COLO668 (cell line): Measurements from ENCODE around the gene WDR5.

Experiments used
- DNase-seq: peaks from one replicate; lab custom pipeline; 2025; ENCODE audit not compliant: unreplicated experiment; lab: John Stamatoyannopoulos, UW

Gene WDR5

GRCh38 chr9:134131471-134132207 lies 4.2 kb upstream of the WDR5 start:
- DNase-seq: no peak

GRCh38 chr9:134132208-134132870 lies 3.5 kb upstream of the WDR5 start:
- DNase-seq: no peak

- no peak for DNase-seq
These were observed 936 bp upstream of the WDR5 start for GRCh38 chr9:134134949-134135342.

DNA sequence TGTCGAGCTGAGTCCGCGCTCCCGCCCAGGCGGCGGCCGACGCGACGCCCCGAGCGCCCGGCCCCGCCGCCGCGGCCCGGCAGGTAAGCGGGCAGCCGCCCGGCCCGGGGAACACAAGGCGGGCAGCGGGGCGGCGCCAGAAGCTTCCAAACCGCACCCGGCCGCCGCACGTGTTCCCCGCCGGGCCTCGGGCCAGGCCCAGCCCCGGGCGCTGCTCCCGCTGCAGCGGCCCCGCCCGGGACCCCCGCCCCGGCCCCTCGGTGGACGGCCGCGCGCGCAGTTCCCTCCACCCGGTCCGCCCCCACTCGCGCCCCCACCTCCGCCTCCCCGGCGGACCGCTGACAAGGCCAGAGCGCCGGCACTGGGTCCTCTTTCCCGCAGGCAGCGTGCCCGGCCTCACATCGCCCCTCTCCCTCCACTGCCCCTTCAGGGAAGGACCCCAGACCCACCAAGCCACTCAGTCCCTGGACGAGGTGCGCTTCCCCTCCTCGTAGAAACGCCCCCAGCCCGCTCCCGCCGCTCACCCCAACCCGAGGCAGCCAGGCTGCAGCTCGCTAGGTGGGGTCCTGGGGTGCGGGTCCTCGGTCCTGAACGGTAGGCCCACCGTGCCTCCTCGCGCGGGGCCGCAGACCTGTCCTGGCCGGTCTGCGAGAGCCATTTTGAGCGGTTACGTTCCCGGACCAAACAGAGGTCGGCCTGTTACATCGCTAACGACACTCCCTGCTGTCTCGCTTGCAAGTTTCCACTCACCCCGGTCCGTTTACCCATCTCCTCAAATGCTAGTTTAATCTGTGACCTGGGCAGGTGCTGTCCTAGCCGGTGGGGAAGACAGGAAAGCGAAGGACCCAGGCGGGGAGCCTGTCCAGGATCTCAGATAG lies 475 bp downstream of the WDR5 start:
- peak; percentile 22 for DNase-seq

DNA sequence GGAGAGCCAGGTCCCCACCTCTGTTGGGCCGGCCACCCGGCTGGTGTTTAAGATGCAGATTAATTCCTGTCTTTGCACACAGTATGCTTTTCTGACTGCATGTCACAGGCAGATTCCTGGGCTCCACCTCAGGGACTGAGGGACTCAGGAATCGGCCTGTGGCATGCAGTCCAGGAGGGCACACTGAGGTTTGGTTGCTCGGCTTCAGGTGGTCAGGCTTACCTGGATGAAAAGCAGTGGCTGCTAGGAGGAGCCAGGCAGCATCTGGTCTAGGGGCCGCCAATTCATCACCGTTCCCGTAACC lies 1.1 kb downstream of the WDR5 start:
- no peak for DNase-seq

DNA sequence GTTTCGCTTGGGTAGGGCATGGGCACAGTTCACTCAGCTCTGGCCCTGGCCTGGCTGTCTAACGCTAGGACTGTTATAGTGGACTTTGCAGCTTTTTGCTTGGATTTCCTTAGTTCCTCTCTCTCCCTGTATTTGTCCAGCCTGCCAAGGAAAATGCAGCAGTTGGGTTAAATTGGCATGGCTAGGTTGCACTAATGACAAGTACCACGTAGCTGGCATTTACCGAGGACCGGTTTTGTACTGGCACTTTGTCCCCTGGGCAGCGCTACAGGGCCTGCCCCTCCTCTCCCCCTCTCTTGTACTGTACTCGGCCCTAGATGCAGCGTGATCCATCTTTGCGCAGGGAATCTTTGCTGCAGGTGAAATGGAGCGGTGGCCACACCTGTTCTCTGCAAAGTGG lies 2.4 kb downstream of the WDR5 start:
- no peak for DNase-seq

DNA sequence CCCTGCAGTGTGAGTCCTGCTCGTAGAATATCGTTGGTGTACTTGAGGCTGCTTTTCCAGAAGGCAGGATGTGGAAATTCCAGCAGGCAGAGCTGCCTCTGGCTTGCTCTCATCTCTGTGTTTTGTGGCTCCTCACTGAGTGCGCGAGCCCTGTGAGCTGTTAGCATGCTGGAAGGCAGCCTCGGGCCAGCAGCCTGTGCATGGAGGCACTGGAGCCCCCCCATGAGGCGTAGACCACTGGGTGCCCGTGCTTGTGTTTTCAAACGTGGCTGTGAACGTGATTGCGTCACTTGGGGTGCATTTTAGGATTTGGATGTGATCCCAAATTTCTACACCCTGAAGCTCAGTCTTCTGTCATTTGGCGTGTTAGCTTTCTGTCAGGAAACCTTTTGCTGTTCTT lies 3.2 kb downstream of the WDR5 start:
- no peak for DNase-seq

DNA sequence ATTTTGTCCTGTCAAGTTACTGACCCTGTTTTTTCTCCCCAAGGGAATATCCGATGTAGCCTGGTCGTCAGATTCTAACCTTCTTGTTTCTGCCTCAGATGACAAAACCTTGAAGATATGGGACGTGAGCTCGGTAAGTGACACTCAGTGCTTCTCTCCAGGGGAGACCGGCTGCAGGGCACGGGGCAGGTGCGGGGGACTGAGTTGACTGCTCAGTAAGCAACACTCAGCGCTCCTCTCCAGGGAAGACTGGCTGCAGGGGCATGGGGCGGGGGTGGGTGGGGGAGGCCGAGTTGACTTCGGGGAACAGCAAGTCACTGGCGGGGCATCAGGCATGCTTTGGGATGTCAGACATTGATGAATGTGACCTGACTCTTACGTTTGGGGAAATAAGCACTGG lies 6.0 kb downstream of the WDR5 start:
- DNase-seq: no peak

DNA sequence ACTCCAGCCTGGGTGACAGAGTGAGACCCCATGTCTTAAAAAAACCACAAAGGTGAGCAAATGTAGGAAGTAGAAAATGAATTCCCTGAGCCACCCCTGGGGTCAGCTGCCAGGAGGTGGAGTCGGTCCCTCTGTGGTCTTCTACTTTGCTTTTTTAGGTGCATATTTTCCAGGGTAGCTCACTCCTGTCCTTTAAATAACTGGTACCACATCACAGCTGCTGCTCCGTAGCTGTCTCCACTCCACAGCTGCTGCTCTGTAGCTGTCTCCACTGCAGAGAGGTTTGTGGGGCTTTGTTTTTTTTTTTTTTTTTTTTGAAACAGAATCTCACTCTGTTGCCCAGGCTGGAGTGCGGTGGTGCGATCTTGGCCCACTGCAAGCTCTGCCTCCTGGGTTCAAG lies 8.9 kb downstream of the WDR5 start:
- DNase-seq: no peak

DNA sequence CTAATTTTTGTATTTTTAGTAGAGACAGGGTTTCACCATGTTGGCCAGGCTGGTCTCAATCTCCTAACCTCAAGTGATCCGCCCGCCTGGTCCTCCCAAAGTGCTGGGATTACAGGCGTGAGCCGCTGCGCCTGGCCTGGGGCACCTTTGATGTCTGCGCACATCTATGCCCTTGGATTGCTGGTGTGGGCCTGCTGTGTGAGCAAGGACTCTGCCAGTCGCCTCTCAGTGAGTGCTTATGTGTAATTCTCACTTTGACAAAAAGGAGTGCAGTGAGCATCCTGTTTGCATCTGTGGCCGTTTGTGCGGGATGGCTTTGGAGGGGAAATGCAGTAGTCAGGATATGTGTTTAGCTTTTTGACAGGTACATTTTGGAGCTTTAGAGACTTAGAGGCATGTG lies 9.4 kb downstream of the WDR5 start:
- DNase-seq: no peak

DNA sequence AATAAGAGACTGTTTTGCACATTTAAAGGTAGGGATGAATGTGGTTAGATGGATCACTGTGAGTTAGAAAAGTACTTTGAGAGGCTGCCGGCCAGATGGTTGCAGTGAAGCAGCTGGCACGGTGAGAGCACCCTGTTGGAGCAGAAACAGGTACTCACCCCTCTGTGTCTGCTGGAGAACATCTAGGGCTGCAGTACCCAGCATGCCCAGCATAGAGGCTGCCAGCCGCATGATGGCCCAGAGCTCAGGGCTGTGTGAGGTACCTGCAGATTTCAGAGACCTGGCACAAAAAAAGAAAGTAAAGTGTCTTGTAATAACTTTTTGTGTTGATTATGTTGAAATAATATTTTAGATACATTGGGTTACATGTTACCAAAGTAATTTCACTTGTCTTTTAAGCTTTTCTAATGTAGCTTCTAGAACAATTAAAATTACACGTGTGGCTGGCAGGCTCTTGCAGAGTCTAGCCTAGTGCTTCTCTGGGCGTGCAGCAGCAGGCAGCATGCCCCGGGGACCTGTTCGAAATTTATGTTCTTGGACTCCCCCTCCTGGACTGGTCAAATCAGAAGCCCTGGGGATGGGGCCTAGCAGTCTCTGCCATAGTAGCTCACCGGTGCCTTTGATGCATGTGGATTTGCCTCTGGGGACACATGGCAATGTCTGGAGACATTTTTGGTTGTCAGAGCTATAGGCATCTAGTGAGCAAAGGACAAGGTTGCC lies 11.1 kb downstream of the WDR5 start:
- no peak for DNase-seq

GRCh38 chr9:134149380-134149779 lies 13.5 kb downstream of the WDR5 start:
- no peak for DNase-seq

DNA sequence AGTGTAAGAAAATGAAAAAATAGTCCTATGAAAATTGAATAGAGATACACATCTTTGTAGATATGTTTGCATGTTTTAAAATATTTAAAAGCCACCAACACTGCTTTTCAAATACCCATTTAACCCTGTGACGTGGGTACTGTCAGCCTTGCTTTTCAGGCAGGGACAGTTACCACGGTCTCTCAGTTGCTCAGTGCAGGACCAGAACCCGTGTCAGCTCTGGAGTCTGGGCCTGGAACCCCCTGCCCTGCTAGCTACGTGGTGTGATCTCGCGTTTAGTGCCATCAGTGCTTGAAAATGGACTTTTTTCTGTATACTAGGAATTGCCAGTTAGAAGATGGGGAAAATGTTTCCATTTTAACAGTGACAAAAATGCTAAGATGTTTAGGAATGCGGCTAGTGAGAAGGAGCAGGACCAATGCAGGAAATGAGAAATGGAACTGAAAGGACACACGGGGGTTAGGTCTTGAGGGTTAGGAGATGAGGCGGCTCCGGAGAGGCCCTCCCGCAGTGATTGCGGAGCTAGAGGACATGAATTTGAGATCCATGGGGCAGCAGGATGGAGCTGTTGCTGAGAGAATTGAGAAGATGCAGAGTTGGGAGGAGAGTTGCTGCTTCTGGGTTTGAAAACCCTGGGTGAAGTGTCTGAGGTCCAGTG lies 14.8 kb downstream of the WDR5 start:
- DNase-seq: no peak

GRCh38 chr9:134152022-134152448 lies 16.2 kb downstream of the WDR5 start:
- DNase-seq: no peak

GRCh38 chr9:134152488-134152887 lies 16.6 kb downstream of the WDR5 start:
- no peak for DNase-seq

DNA sequence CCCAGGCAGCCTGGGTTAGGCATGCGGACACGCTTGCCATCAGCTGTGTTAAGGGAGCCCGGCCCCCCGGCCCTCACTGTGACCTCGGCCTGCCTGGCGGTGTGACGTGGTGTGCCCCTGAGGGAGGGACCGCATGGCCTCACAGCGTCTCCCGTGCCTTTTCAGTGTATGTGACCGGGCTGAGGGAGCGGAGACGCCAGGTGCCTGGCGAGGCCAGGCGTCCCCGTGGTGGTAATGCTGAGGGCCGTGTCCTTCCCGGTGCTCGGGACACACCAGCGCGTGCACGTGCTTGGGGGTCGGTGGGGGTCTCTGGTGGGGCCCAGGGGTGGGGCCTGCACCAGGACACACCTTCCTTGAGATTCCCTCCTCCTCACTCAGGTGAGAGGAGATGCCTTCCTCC lies 17.6 kb downstream of the WDR5 start:
- no peak for DNase-seq

- no peak for DNase-seq
These were observed 18.4 kb downstream of the WDR5 start for GRCh38 chr9:134154262-134154701.

- no peak for DNase-seq
These were observed 20.0 kb downstream of the WDR5 start for GRCh38 chr9:134155812-134156377.

- no peak for DNase-seq
These were observed 20.9 kb downstream of the WDR5 start for GRCh38 chr9:134156564-134157377.
